Measurements from ENCODE around the gene LCN9.

The LCN9 gene

GRCh38 chr9:135649508-135649907, 13.6 kb upstream of the LCN9 start:
- DNase-seq (ENCODE audit: insufficient read length) (no peak), FAIRE-seq (no peak)
- TF ChIP-seq POLR2AphosphoS5 (IDR thresholded peaks at IDR 0.05; ENCODE audit: low read depth, low read length) (no peak), TAF1 (IDR thresholded peaks at IDR 0.05; ENCODE audit: borderline replicate concordance, low read depth, low read length) (no peak), POLR2A (IDR thresholded peaks at IDR 0.05; ENCODE audit: low read depth, low read length) (no peak)

- TF ChIP-seq TAF1 (IDR thresholded peaks at IDR 0.05; ENCODE audit: borderline replicate concordance, low read depth, low read length), result no peak
- TF ChIP-seq POLR2A (IDR thresholded peaks at IDR 0.05; ENCODE audit: low read depth, low read length), result no peak
- no peak for TF ChIP-seq POLR2AphosphoS5 (IDR thresholded peaks at IDR 0.05; ENCODE audit: low read depth, low read length)
- DNase-seq (ENCODE audit: insufficient read length) (no peak), FAIRE-seq (no peak)
Observed at GRCh38 chr9:135650408-135650807, 12.7 kb upstream of the LCN9 start.

- no peak for TF ChIP-seq POLR2AphosphoS5 (IDR thresholded peaks at IDR 0.05; ENCODE audit: low read depth, low read length)
- TF ChIP-seq POLR2A (IDR thresholded peaks at IDR 0.05; ENCODE audit: low read depth, low read length), result no peak
- no peak for TF ChIP-seq TAF1 (IDR thresholded peaks at IDR 0.05; ENCODE audit: borderline replicate concordance, low read depth, low read length)
- DNase-seq (ENCODE audit: insufficient read length) (no peak), FAIRE-seq (no peak)
Observed at GRCh38 chr9:135655317-135655716, 7.8 kb upstream of the LCN9 start.

- DNase-seq (ENCODE audit: insufficient read length) (no peak), FAIRE-seq (no peak)
- no peak for TF ChIP-seq POLR2A (IDR thresholded peaks at IDR 0.05; ENCODE audit: low read depth, low read length)
- no peak for TF ChIP-seq POLR2AphosphoS5 (IDR thresholded peaks at IDR 0.05; ENCODE audit: low read depth, low read length)
- no peak for TF ChIP-seq TAF1 (IDR thresholded peaks at IDR 0.05; ENCODE audit: borderline replicate concordance, low read depth, low read length)
Observed at GRCh38 chr9:135657416-135657815, 5.7 kb upstream of the LCN9 start.

- FAIRE-seq, result no peak
- DNase-seq (ENCODE audit: insufficient read length), result no peak
- TF ChIP-seq POLR2A (IDR thresholded peaks at IDR 0.05; ENCODE audit: low read depth, low read length) (no peak), TAF1 (IDR thresholded peaks at IDR 0.05; ENCODE audit: borderline replicate concordance, low read depth, low read length) (no peak), POLR2AphosphoS5 (IDR thresholded peaks at IDR 0.05; ENCODE audit: low read depth, low read length) (no peak)
Observed at GRCh38 chr9:135659252-135659651, 3.9 kb upstream of the LCN9 start.

GRCh38 chr9:135660407-135660806, 2.7 kb upstream of the LCN9 start:
- no peak for FAIRE-seq
- TF ChIP-seq POLR2AphosphoS5 (IDR thresholded peaks at IDR 0.05; ENCODE audit: low read depth, low read length), result no peak
- no peak for TF ChIP-seq POLR2A (IDR thresholded peaks at IDR 0.05; ENCODE audit: low read depth, low read length)
- no peak for TF ChIP-seq TAF1 (IDR thresholded peaks at IDR 0.05; ENCODE audit: borderline replicate concordance, low read depth, low read length)
- no peak for DNase-seq (ENCODE audit: insufficient read length)

- FAIRE-seq (no peak), DNase-seq (ENCODE audit: insufficient read length) (no peak)
- no peak for TF ChIP-seq TAF1 (IDR thresholded peaks at IDR 0.05; ENCODE audit: borderline replicate concordance, low read depth, low read length)
- TF ChIP-seq POLR2A (IDR thresholded peaks at IDR 0.05; ENCODE audit: low read depth, low read length), result no peak
- no peak for TF ChIP-seq POLR2AphosphoS5 (IDR thresholded peaks at IDR 0.05; ENCODE audit: low read depth, low read length)
Observed at GRCh38 chr9:135661816-135662560, 1.1 kb upstream of the LCN9 start.

GRCh38 chr9:135663451-135663770, 302 bp downstream of the LCN9 start:
- no peak for TF ChIP-seq POLR2A (IDR thresholded peaks at IDR 0.05; ENCODE audit: low read depth, low read length)
- TF ChIP-seq TAF1 (IDR thresholded peaks at IDR 0.05; ENCODE audit: borderline replicate concordance, low read depth, low read length), result no peak
- no peak for TF ChIP-seq POLR2AphosphoS5 (IDR thresholded peaks at IDR 0.05; ENCODE audit: low read depth, low read length)
- FAIRE-seq, result no peak
- no peak for DNase-seq (ENCODE audit: insufficient read length)

GRCh38 chr9:135663857-135664256, 748 bp downstream of the LCN9 start:
- no peak for TF ChIP-seq POLR2A (IDR thresholded peaks at IDR 0.05; ENCODE audit: low read depth, low read length)
- no peak for TF ChIP-seq POLR2AphosphoS5 (IDR thresholded peaks at IDR 0.05; ENCODE audit: low read depth, low read length)
- no peak for TF ChIP-seq TAF1 (IDR thresholded peaks at IDR 0.05; ENCODE audit: borderline replicate concordance, low read depth, low read length)
- FAIRE-seq (no peak), DNase-seq (ENCODE audit: insufficient read length) (no peak)

- TF ChIP-seq POLR2A (IDR thresholded peaks at IDR 0.05; ENCODE audit: low read depth, low read length) (no peak), TAF1 (IDR thresholded peaks at IDR 0.05; ENCODE audit: borderline replicate concordance, low read depth, low read length) (no peak)
- FAIRE-seq, result no peak
- DNase-seq (ENCODE audit: insufficient read length), result no peak
Observed at GRCh38 chr9:135664266-135664665, 1.2 kb downstream of the LCN9 start.

GRCh38 chr9:135664801-135665794, 2.0 kb downstream of the LCN9 start:
- FAIRE-seq (no peak), DNase-seq (ENCODE audit: insufficient read length) (no peak)
- TF ChIP-seq TAF1 (IDR thresholded peaks at IDR 0.05; ENCODE audit: borderline replicate concordance, low read depth, low read length) (no peak), POLR2AphosphoS5 (IDR thresholded peaks at IDR 0.05; ENCODE audit: low read depth, low read length) (no peak), POLR2A (IDR thresholded peaks at IDR 0.05; ENCODE audit: low read depth, low read length) (no peak)

Measured in GM12892 (cell line).